Raji (cell line): Measurements from ENCODE around the gene FSTL4.

ENCODE experiments used
- POLR2A ChIP-seq: IDR thresholded peaks from 2 replicates; pipeline ENCODE4 v1.6.1; 2011; ENCODE audit warnings: low read depth, low read length, control low read depth; ENCODE audit not compliant: insufficient read depth

FSTL4 gene

GRCh38 chr5:133226186-133226585, 386.2 kb downstream of the FSTL4 start:
- no peak for TF ChIP-seq POLR2A

- no peak for TF ChIP-seq POLR2A
These were observed 386.6 kb downstream of the FSTL4 start for GRCh38 chr5:133225671-133226152.

- no peak for TF ChIP-seq POLR2A
These were observed 389.4 kb downstream of the FSTL4 start for GRCh38 chr5:133222979-133223378.

GRCh38 chr5:133222521-133222920, 389.8 kb downstream of the FSTL4 start:
- no peak for TF ChIP-seq POLR2A

GRCh38 chr5:133222040-133222439, 390.3 kb downstream of the FSTL4 start:
- no peak for TF ChIP-seq POLR2A

- TF ChIP-seq POLR2A: no peak
These were observed 391.3 kb downstream of the FSTL4 start for GRCh38 chr5:133220851-133221674.

DNA sequence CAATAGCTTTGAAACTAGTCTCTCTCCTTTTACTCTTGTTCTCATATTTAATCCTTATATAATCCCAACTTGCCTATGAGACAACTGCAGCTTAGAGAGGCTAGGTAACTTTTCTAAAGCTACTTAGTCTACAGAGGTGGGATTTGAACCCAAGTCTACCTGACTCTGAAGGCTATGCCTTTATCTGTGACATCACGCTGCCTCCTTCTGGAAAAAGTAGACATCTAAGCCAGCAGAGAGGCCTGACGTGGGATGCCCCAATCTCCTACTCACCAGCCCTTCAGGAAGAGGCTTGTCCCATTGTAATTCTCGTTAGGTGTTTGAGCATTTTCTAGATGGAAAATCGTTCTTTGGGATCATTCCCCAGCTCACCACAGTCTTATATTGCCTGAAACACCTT, 393.0 kb downstream of the FSTL4 start:
- no peak for TF ChIP-seq POLR2A

GRCh38 chr5:133214153-133214820, 398.1 kb downstream of the FSTL4 start:
- no peak for TF ChIP-seq POLR2A

DNA sequence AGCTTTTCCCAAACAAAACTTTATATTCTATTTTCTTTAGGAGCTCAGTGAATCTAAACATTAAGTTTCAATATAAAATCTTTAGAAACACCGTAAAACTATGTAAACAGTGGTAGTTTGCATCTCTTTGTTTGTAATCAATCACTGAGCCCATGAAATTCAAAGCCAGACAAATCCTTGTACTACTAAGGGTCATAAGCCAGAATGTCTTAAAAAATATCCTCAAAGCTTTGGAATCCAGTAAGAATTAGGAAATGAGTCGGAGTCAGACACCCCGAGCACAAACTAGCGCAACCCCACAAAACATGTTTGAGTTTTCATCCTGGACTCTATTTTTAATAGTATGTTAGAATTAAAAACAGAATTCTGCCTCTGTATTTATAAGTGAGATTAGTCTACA, 406.7 kb downstream of the FSTL4 start:
- no peak for TF ChIP-seq POLR2A

DNA sequence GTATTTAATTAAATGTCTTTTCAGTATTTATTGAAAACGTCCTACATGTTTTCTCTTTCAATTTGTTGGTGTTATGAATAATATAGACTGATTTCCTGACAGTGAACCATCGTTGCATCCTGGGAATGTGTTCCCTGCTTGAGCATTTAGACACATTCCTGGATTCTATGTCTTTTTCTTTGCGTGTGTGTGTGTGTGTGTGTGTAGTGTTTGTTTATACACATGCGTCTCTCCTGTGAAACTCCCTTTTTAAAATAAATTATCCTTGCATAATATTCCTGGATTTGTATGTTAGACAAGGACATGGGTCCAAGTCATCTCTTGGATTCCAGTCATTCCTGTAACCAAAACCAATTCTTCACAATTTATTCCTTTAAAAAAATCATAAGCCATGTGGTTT, 407.1 kb downstream of the FSTL4 start:
- TF ChIP-seq POLR2A: no peak

GRCh38 chr5:133203317-133204305, 408.7 kb downstream of the FSTL4 start:
- no peak for TF ChIP-seq POLR2A

- no peak for TF ChIP-seq POLR2A
These were observed 410.2 kb downstream of the FSTL4 start for GRCh38 chr5:133202066-133202665.

DNA sequence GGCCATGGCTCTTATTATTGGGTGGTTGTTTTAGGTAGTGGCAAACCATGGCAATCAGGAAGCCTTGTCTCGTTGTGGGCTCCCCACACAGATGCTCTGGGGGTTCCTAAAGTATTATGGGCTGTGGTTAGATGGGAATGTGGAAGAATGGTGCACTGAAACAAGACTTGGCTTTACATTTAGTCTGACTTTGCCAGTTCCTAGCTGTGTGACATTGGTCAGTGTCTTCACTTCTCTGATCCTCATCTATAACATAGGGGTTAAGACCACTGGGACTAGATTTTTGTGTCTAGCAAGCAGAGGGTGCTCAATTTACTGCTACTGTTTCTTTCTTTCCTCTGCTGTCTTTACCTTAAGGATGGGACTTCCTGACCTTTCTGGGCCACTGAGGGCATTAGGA, 411.0 kb downstream of the FSTL4 start:
- TF ChIP-seq POLR2A: no peak

GRCh38 chr5:133200256-133200655, 412.1 kb downstream of the FSTL4 start:
- TF ChIP-seq POLR2A: no peak
